Suprapubic skin (tissue), 3 donors: ENCODE data around the gene MIGA1.

Experiments
- CTCF ChIP-seq, 2 donors: fragments of 200-600 bp in 1 of 2; fragments of 450-650 bp in 1 of 2; sonication (generic) in 1 of 2; IDR thresholded peaks; one replicate each; pipeline ENCODE4 v1.5.1; 2016 to 2019; ENCODE audit warnings: antibody characterized with exemption in 2 of 2, mild to moderate bottlenecking in 1 of 2, moderate library complexity in 1 of 2
- EP300 ChIP-seq: sonication (generic); formaldehyde crosslinking; IDR thresholded peaks from one replicate; pipeline ENCODE4 v1.6.1; 2017; ENCODE audit warnings: antibody characterized with exemption
- POLR2A ChIP-seq, 2 donors: fragments of 450-650 bp; IDR thresholded peaks; one replicate each; pipeline ENCODE4 v1.6.1; 2017; ENCODE audit warnings: antibody characterized with exemption in 2 of 2, mild to moderate bottlenecking in 2 of 2, moderate library complexity in 2 of 2

- TF ChIP-seq CTCF (IDR thresholded peaks at IDR 0.05), result no peak
- TF ChIP-seq EP300, result no peak
- TF ChIP-seq POLR2A (IDR thresholded peaks at IDR 0.05), result no peak
Measured at GRCh38 chr1:77831566-77831965, 52.1 kb downstream of the MIGA1 start.
